HepG2 (cell line): ENCODE results near the gene CCDC192. TPM values are rescaled to one million over a fixed set of nuclear protein-coding genes. Genes with fewer than 3 reads are reported as not detected.
A peak's percentile ranks its signal among the peaks of the same experiment; 100 is the strongest.

Experiments used
- BRD4 ChIP-seq: sonication (generic); formaldehyde crosslinking; IDR thresholded peaks from 2 replicates; pipeline ENCODE4 v1.4.0; 2020; ENCODE audit warnings: missing genetic modification reagents
- FOXO1 ChIP-seq: sonication (generic); formaldehyde crosslinking; IDR thresholded peaks from 2 replicates; pipeline ENCODE4 v1.4.0; 2020; ENCODE audit warnings: missing genetic modification reagents
- HES4 ChIP-seq: sonication (generic); formaldehyde crosslinking; IDR thresholded peaks from 2 replicates; pipeline ENCODE4 v1.9.0; 2021; ENCODE audit warnings: mild to moderate bottlenecking, missing genetic modification reagents, borderline replicate concordance
- HNRNPL ChIP-seq: fragments of 200-400 bp; formaldehyde crosslinking; IDR thresholded peaks from 2 replicates; pipeline ENCODE4 v1.6.1; 2017; ENCODE audit warnings: mild to moderate bottlenecking, low read depth, low read length
- PITX1 ChIP-seq: sonication (generic); formaldehyde crosslinking; IDR thresholded peaks from 2 replicates; pipeline ENCODE4 v1.5.1; 2020; ENCODE audit warnings: mild to moderate bottlenecking, missing genetic modification reagents
- POLR2A ChIP-seq, 2 experiments: IDR thresholded peaks; 2 replicates each; pipeline ENCODE4 v1.6.1; 2011; ENCODE audit warnings: low read depth in 2 of 2, low read length in 2 of 2, mild to moderate bottlenecking in 1 of 2, moderate library complexity in 1 of 2; ENCODE audit not compliant: insufficient read depth in 1 of 2
- RBM39 ChIP-seq: fragments of 200-400 bp; formaldehyde crosslinking; IDR thresholded peaks from one replicate; pipeline ENCODE4 v1.6.1; 2018; ENCODE audit warnings: antibody characterized with exemption, mild to moderate bottlenecking, low read depth, low read length; ENCODE audit not compliant: poor library complexity, severe bottlenecking
- RXRA ChIP-seq: sonication (generic); formaldehyde crosslinking; IDR thresholded peaks from 2 replicates; pipeline ENCODE4 v1.5.1; 2020; ENCODE audit warnings: missing genetic modification reagents
- SAP130 ChIP-seq: IDR thresholded peaks from 2 replicates; pipeline ENCODE4 v1.6.1; 2016; ENCODE audit warnings: low read depth
- SIN3A ChIP-seq: IDR thresholded peaks from 2 replicates; pipeline ENCODE4 v1.6.1; 2011; ENCODE audit warnings: low read depth, mild to moderate bottlenecking, control low read depth, low read length, borderline replicate concordance
- SP1 ChIP-seq, 2 experiments: fragments of 450-650 bp in 1 of 2; sonication (generic) in 1 of 2; formaldehyde crosslinking in 1 of 2; IDR thresholded peaks; 2 replicates each; pipeline versions ENCODE4 v1.4.0 to v1.6.1; 2016 to 2020; ENCODE audit warnings: missing genetic modification reagents in 1 of 2
- YEATS4 ChIP-seq: sonication (generic); formaldehyde crosslinking; IDR thresholded peaks from 2 replicates; pipeline ENCODE4 v1.4.0; 2020; ENCODE audit warnings: missing genetic modification reagents, borderline replicate concordance
- ZBTB8A ChIP-seq: sonication (generic); formaldehyde crosslinking; IDR thresholded peaks from 2 replicates; pipeline ENCODE4 v1.4.0; 2020; ENCODE audit warnings: mild to moderate bottlenecking, low read depth, missing genetic modification reagents, borderline replicate concordance
- ZFAT ChIP-seq: sonication (generic); formaldehyde crosslinking; conservative IDR thresholded peaks from 2 replicates; pipeline ENCODE4 v1.8.1; 2023; ENCODE audit warnings: missing genetic modification reagents, inconsistent platforms
- ZFP62 ChIP-seq: sonication (generic); formaldehyde crosslinking; IDR thresholded peaks from 2 replicates; pipeline ENCODE4 v1.4.0; 2020; ENCODE audit warnings: missing genetic modification reagents
- ZNF12 ChIP-seq: sonication (generic); formaldehyde crosslinking; IDR thresholded peaks from 2 replicates; pipeline ENCODE4 v1.5.0; 2020; ENCODE audit warnings: missing genetic modification reagents
- ZNF207 ChIP-seq: fragments of 450-650 bp; IDR thresholded peaks from 2 replicates; pipeline ENCODE4 v1.6.1; 2016; ENCODE audit warnings: antibody characterized with exemption, borderline replicate concordance
- ZNF746 ChIP-seq: sonication (generic); formaldehyde crosslinking; IDR thresholded peaks from 2 replicates; pipeline ENCODE4 v1.8.0; 2022; ENCODE audit warnings: mild to moderate bottlenecking, missing genetic modification reagents
- polyA plus RNA-seq, 8 experiments: library from polyadenylated mRNA; depleted of rRNA in 3 of 8; stranded (reverse) in 7 of 8; unstranded in 1 of 8; fragments of >200 nt; fragmentation: Illumina TruSeq in 4 of 8; extraction: Trizol in 4 of 8; gene quantifications; 2 replicates each; pipeline versions ENCODE4 v1.2.1 to v1.2.3, GENCODE V29; 2011 to 2016; ENCODE audit warnings: low read depth in 4 of 8, missing spikeins in 1 of 8, mixed read lengths in 1 of 8; ENCODE audit not compliant: insufficient read depth in 1 of 8
- total RNA-seq, 5 experiments: library from RNA; depleted of rRNA; stranded (reverse); fragments of >200 nt; fragmentation: Illumina TruSeq; extraction: Trizol; gene quantifications; 2 replicates each; pipeline ENCODE4 v1.2.3, GENCODE V29; 2016; ENCODE audit warnings: low read depth in 1 of 5
- TF ChIP-seq, protein P1 (sequence below): sonication (generic); formaldehyde crosslinking; IDR thresholded peaks from 2 replicates; pipeline ENCODE4 v1.4.0; 2020; ENCODE audit warnings: missing genetic modification reagents
- TF ChIP-seq, protein P2 (sequence below): sonication (generic); formaldehyde crosslinking; IDR thresholded peaks from 2 replicates; pipeline ENCODE4 v1.4.0; 2020; ENCODE audit warnings: mild to moderate bottlenecking, missing genetic modification reagents, borderline replicate concordance
- TF ChIP-seq, protein P3 (sequence below): sonication (generic); formaldehyde crosslinking; IDR thresholded peaks from 2 replicates; pipeline ENCODE4 v1.8.0; 2022; ENCODE audit warnings: missing genetic modification reagents, mild to moderate bottlenecking, moderate library complexity, borderline replicate concordance
- TF ChIP-seq, protein P4 (sequence below): sonication (generic); formaldehyde crosslinking; IDR thresholded peaks from 2 replicates; pipeline ENCODE4 v1.5.0; 2020; ENCODE audit warnings: missing genetic modification reagents
- TF ChIP-seq, protein P5 (sequence below): sonication (generic); formaldehyde crosslinking; IDR thresholded peaks from 2 replicates; pipeline ENCODE4 v1.4.0; 2020; ENCODE audit warnings: missing genetic modification reagents

Gene CCDC192
- total and polyA plus RNA-seq, 2 of the 13 experiments (the other 11 are each of a cell fraction or from before 2014, with no cell fraction given): not detected

DNA sequence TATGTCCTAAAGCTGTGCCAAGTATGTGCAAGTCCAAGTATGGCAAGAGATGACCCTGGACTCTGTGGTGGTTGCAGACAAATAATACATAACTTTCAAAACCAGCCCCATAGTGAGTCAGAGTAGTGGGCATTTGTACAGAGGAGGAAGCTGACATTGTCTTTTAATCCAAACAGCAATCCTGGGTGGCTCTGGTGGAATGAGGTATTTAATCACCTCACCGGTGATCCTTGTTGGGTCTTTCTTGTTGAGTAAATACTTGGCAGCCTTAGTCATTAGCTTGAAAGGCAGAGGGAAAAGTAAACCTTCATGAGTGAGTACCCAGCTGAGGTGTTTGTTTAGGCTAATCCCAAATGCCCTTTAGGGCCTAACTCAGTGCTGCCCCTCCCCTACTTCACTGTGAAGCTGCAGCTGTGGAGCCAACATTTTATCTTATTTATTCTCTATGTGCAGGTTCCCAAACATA, 231.6 kb downstream of the CCDC192 start (continued):
- TF ChIP-seq, protein P1, sequence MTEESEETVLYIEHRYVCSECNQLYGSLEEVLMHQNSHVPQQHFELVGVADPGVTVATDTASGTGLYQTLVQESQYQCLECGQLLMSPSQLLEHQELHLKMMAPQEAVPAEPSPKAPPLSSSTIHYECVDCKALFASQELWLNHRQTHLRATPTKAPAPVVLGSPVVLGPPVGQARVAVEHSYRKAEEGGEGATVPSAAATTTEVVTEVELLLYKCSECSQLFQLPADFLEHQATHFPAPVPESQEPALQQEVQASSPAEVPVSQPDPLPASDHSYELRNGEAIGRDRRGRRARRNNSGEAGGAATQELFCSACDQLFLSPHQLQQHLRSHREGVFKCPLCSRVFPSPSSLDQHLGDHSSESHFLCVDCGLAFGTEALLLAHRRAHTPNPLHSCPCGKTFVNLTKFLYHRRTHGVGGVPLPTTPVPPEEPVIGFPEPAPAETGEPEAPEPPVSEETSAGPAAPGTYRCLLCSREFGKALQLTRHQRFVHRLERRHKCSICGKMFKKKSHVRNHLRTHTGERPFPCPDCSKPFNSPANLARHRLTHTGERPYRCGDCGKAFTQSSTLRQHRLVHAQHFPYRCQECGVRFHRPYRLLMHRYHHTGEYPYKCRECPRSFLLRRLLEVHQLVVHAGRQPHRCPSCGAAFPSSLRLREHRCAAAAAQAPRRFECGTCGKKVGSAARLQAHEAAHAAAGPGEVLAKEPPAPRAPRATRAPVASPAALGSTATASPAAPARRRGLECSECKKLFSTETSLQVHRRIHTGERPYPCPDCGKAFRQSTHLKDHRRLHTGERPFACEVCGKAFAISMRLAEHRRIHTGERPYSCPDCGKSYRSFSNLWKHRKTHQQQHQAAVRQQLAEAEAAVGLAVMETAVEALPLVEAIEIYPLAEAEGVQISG (CRISPR knock-in tag): no peak
- TF ChIP-seq RXRA (CRISPR knock-in tag): no peak; the same call in 1 of the 2 replicates
- 0 out of 2 replicates have a peak, but pooled peaks have one; percentile 30 for TF ChIP-seq HNRNPL
- TF ChIP-seq ZFAT (CRISPR knock-in tag): no peak
- no peak for TF ChIP-seq ZNF207
- no peak for TF ChIP-seq HES4 (CRISPR knock-in tag)
- no peak for TF ChIP-seq ZBTB8A
- TF ChIP-seq, protein P2, sequence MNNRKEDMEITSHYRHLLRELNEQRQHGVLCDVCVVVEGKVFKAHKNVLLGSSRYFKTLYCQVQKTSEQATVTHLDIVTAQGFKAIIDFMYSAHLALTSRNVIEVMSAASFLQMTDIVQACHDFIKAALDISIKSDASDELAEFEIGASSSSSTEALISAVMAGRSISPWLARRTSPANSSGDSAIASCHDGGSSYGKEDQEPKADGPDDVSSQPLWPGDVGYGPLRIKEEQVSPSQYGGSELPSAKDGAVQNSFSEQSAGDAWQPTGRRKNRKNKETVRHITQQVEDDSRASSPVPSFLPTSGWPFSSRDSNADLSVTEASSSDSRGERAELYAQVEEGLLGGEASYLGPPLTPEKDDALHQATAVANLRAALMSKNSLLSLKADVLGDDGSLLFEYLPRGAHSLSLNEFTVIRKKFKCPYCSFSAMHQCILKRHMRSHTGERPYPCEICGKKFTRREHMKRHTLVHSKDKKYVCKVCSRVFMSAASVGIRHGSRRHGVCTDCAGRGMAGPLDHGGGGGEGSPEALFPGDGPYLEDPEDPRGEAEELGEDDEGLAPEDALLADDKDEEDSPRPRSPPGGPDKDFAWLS: no peak
- no peak for TF ChIP-seq SP1 (IDR thresholded peaks at IDR 0.05)
- TF ChIP-seq SP1 (CRISPR knock-in tag; IDR thresholded peaks at IDR 0.05): no peak
- TF ChIP-seq ZFP62 (CRISPR knock-in tag): no peak
- peak; percentile 61 for TF ChIP-seq SAP130 (CRISPR knock-in tag)
- no peak for TF ChIP-seq POLR2A (IDR thresholded peaks at IDR 0.05; ENCODE audit: insufficient read depth in 1 of 2, low read depth in 2 of 2, low read length in 2 of 2)
- no peak for TF ChIP-seq BRD4
- TF ChIP-seq YEATS4 (CRISPR knock-in tag): no peak
- peak; percentile 71; the same call in 1 of the 2 replicates for TF ChIP-seq FOXO1 (CRISPR knock-in tag)
- TF ChIP-seq SIN3A: no peak
- TF ChIP-seq, protein P3, sequence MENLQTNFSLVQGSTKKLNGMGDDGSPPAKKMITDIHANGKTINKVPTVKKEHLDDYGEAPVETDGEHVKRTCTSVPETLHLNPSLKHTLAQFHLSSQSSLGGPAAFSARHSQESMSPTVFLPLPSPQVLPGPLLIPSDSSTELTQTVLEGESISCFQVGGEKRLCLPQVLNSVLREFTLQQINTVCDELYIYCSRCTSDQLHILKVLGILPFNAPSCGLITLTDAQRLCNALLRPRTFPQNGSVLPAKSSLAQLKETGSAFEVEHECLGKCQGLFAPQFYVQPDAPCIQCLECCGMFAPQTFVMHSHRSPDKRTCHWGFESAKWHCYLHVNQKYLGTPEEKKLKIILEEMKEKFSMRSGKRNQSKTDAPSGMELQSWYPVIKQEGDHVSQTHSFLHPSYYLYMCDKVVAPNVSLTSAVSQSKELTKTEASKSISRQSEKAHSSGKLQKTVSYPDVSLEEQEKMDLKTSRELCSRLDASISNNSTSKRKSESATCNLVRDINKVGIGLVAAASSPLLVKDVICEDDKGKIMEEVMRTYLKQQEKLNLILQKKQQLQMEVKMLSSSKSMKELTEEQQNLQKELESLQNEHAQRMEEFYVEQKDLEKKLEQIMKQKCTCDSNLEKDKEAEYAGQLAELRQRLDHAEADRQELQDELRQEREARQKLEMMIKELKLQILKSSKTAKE (CRISPR knock-in tag): 0 out of 2 replicates have a peak, but pooled peaks have one; percentile 18
- no peak for TF ChIP-seq RBM39
- peak; percentile 49; the same call in 1 of the 2 replicates for TF ChIP-seq ZNF12
- peak; percentile 95 for TF ChIP-seq PITX1 (CRISPR knock-in tag)
- TF ChIP-seq, protein P4, sequence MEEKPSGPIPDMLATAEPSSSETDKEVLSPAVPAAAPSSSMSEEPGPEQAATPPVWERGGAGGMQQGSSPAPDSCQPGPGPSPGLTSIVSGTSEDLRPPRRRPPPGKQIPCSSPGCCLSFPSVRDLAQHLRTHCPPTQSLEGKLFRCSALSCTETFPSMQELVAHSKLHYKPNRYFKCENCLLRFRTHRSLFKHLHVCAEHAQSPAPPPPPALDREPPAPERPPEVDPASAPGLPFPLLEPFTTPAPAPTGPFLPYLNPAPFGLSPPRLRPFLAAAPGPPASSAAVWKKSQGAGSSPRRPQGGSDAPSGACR (CRISPR knock-in tag): no peak
- TF ChIP-seq, protein P5, sequence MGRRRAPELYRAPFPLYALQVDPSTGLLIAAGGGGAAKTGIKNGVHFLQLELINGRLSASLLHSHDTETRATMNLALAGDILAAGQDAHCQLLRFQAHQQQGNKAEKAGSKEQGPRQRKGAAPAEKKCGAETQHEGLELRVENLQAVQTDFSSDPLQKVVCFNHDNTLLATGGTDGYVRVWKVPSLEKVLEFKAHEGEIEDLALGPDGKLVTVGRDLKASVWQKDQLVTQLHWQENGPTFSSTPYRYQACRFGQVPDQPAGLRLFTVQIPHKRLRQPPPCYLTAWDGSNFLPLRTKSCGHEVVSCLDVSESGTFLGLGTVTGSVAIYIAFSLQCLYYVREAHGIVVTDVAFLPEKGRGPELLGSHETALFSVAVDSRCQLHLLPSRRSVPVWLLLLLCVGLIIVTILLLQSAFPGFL (CRISPR knock-in tag): no peak
- no peak for TF ChIP-seq ZNF746 (CRISPR knock-in tag)
